HS-5 (cell line): ENCODE results near the gene TBCD.
"Not testable (repeated sequence)": the region's sequence is repeated elsewhere in the genome, so short reads cannot be mapped to it uniquely, and the experiment has no call there.

Source experiments
- DNase-seq: peaks from one replicate; pipeline ENCODE4 v3.0.0-alpha.2; 2012; ENCODE audit warnings: low read depth

The TBCD gene

DNA sequence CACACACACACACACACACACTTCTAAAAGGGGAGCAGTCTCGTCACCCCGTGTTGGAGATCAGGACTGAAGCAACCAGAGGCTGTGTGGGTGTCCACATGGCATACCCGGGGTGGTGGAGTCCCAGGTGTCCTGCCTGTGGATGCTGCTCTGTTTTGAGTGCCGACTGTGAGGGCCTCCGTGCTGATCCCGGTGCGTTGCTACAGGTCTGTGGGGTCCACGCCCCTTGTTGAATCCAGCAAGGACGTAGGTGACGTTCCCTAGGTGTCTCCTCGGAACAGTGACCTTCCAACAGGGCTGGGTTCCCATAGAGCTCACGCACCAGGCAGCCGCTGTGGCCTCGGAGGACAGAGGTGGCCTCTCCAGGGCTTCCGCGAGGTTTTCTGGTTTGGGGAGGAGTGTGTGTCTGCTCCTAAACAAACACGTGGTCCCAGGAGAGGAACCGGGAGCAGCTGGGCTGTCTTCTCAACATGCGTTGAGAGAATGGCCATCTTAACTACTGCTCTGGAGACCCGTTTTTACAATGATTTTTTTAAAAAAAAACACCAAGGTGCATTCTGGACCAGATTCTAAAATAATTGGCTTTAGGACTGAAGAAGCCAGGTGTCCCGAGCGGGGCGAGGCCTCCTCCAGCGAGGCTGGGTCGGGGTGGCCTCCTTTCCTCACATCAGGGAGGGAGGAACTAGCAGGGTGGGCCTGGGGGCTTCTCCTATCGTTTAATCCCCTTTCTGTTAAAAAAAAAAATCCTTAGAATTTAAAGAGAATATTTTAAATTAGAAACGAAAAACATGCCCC is 188.6 kb downstream of the TBCD start:
- DNase-seq = no peak

DNA sequence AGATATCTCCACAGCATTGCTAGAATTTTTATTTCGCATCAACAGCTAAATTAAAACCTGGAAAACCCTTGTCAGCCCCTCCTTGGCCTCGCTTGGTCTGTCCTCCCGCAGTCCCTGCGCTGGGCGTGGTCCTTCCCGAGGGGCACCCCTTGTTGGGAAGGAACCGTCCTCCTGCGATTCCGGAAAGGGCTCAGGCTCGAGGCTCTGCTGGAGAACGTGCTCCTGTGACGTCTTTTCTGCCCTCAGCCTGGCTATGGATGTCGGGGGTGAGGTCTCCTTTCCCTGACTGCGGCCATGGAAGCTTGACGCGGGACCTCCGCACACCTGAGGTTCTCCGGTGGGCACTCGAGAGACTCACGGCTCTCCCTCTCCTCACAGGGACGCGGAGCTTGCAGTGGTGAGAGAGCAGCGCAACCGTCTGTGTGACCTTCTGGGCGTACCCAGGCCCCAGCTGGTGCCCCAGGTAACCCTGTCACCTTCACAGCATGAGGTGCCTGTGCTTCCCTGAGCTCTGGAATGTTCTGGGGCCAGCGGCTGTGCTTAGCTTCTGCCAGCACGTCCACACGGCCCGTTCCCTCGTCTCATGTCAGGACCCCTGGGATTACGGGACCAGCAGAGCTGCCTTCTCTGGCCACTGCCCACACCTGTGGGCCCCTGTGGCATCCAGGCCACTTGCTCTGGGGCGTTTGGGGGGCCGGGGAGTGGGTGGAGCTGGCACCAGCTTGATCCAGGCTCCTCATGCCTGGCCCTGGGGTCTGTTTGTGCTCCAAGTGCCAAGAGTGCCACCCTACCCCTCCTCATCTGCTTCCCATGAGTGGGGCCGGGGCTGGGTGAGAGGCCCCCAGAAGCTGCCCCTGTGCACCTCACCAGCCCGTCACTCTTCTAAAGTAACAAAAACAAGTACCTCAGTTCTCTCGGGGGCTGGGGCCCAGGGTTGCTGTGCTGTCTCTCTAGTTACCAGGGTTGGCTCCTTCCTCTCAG is 189.4 kb downstream of the TBCD start:
- no peak for DNase-seq

DNA sequence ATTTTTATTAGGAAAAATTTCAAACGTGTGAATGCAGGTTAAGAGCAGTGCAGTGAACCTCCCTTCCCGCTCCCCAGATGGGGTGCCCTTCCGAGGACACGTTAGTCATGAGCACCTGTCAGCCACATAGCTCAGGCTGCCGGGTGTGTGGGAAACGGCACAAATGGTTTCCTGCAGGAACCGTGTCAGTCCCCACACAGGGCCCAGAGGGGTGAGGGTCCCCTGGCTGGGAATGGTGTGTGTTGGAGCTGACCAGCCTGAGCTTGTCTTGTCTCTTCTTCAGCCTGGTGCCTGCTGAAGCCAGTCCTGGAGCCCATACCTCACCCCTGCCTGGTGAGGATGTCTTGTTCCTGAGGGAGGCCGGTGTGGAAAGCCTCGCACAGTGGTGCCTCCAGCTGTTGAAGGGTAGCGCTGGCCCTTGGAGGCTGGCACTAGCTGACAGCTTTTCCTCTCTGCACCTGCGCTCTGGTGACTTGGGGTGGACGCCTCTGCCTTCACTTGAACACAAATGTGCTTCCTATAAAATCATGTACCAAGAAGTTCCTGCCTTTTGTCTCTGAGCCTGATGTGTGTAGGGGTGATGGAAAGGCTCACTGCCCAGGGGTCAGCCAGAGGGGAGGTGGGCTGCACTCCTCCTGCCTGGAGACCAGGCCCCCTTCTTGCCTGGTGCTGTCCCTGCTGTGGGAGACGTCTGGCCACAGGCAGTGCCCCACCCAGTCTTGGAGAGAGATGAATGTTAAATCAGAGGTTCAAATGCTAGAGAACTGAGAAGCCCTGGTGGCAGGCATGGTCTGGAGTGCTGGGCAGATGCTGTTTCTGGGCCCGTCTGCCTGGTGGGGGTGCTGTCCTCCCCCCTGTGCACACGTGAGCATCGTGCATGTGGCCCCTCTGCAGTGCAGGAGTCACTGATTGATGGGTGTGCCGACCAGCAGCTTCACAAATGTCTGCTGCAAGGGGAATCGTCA is 190.6 kb downstream of the TBCD start:
- DNase-seq = no peak

DNA sequence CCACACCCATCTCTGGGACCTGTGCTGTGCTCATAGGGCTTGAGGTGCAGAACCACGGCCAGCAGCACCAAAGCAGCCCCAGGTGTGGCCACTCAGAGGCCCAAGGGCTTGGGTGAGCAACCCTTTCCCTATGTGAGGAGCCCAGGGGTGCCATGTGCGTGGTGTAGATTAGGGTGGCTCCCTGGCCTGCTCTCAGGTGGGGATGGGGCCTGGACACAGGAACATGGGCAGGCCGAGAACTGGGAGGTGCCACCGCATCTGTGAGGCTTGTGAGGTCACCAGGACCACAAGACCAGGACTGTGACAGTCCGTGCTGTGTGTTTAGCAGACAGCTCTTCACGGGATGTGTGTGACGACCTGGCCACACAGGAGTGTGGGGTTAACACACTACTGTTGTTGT is 191.5 kb downstream of the TBCD start:
- no peak for DNase-seq

DNA sequence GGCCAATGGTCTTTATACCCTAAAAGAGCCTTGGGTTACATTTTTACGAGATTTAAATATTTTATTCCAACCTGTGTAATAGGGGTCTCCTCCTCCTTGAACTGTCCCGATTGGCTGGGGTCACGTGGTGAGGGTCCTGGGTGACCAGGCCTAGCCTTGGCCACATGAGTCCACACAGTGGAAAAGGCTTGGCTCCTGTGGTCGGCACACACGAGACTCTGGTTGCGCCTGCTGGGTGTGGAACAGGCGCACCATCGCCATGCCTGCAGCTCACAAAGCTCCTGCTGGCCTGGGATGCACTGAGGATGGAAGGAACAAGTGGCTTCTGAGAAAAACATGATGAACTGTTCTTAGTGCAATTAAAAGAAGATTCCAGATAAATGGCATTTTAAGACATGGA is 191.9 kb downstream of the TBCD start:
- DNase-seq = no peak

DNA sequence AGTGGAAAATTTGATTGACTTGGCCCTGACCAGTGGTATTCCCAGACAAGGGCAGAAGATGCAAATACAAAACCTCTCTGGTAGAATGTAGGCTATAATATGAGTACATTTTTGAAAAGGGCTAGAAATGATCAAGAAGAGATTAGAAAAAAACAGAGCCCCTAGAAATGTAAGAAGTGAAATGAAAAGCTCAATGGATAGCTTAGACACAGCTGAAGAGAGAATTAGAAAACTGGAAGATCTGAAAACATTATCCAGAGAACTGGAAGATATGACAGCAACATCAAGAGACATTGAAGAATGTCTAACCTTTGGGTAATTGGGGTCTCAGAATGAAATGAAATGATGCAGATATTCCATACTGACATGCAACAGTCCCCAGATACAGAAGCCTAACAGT is 193.1 kb downstream of the TBCD start:
- DNase-seq = no peak

DNA sequence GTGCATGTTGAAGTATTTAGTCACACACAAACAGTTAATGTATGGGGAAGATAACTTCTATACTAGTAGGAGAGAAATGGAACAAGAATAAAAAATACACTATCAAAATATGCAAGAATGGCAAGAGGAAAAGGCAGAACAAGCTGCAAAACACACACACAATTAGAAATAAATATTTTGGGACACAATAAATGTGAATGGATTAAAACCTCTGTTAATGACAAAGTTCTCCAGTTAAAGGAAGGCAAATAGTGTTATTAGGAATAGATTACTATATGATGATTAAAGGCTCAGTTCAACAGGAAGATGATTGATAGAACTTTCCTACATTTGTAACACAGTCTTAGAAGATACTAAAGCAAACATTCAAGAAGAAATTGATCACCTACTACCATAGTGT is 194.2 kb downstream of the TBCD start:
- DNase-seq = no peak

DNA sequence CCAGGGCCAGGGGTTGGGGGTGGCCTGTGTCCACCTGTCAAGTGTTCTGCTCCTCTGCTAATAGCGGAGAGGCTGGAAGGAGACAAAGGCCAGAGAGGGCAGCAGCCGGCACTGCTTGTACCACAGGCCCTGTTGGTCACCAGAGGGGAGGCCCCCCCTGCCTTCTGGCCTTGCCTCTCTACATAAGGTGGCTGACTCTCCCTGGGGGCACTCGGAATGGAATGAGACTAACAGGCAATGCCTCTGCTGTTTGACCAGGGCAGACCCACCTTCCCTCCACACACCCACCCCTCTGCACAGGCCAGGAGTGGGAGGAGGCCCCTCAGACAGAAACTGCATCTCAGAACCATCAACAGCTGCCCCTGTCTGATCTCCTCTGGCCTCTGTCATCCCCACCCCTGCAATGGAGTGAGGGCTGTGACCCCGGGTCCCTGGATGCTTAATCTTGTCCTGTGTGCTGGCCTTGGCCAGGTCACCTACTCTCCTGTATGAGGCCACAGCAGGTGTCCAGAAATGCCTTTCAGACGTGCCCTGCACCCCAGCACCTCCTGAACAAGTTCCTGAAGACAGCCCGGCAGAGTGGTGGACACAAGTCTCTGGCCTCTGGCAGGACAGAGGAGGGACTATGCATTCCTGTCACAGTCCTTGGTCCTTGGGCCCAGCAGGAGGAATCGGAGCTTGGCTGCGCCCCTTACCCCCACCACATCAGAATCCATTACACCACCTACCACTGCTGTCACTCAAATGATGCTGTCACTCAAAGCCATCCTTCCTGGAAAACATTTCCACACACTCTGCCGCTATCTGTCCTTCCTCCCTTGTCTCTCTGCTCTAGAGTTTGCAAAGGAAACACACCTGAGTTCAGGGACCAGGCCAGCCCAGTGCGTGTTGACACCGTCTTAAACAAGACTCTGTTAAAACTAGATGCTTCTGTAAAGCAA is 195.5 kb downstream of the TBCD start:
- DNase-seq = no peak

DNA sequence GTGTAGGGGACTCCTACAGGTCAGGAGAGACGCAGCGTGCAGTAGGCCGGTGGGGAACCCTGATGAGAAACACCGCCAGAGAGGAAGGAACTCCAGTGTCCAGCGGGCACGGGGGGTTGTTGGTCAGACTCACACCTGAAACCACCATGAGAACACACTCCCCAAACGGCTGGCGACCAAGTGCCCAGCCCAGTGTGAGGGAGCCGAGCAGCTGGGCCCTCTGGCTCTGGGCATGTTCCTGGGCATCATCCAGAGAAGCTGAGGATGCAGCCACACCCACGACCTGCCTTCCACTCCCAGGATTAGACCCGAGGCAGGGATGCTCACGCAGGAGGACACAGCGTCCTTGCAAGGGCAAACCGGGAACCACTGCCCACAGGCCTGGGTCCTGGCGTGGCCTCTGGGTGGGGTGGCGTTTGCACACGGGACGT is 196.2 kb downstream of the TBCD start:
- DNase-seq = no peak

DNA sequence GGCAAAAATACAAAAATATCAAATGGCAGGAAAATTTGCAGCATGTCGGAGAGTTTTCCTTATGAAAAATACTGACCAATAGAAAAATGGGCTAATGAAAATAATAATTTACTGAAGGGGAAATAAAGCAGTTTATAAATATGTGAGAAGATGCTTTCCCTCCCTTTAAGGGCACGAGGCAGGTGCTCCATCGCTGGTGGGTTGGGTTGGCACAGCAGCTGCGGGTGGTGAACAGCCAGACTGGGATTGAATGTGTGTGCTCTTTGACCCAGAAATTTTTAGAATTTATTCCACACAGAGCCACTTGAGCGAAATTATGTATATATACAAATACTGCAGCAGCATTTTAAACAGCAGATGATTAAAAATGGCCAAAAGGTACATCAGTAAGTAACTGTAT is 197.1 kb downstream of the TBCD start:
- no peak for DNase-seq

DNA sequence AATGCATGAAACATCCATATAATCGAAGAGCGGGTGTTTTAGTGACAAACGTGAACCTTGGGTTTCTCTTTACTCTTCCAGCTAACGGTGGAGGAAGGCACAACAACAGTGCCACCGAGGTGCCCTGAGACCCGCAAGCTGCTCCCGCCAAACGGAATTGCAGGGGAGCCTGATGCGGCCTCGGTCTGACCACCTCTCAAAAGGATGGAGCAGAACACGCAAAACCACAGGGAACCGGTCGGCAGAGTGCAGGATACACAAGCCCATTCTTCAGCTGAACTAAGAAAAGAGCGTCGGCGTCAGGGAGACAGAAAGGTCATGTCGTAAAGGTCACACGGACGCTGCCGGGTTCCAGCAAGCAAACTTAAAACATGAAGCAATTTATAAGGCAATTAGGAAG is 197.5 kb downstream of the TBCD start:
- DNase-seq = no peak

DNA sequence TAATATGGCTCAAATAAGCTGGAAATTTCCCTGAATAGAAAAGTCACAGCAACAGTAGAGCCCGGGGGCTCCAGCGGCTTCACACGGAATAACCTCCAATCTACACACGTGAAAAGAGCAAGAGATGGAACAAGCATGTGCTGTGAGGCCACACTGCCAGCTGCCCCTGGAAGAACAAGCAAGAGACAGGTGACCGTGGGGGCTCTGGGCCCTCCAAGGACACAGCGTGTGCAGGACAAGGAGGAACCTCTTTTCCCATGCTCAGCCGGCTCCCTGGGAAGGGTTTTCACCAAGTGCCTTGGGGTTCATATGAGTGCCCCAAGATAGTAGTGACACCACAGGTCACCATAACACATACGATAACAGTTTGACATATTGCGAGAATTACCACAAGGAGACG is 198.1 kb downstream of the TBCD start:
- no peak for DNase-seq

DNA sequence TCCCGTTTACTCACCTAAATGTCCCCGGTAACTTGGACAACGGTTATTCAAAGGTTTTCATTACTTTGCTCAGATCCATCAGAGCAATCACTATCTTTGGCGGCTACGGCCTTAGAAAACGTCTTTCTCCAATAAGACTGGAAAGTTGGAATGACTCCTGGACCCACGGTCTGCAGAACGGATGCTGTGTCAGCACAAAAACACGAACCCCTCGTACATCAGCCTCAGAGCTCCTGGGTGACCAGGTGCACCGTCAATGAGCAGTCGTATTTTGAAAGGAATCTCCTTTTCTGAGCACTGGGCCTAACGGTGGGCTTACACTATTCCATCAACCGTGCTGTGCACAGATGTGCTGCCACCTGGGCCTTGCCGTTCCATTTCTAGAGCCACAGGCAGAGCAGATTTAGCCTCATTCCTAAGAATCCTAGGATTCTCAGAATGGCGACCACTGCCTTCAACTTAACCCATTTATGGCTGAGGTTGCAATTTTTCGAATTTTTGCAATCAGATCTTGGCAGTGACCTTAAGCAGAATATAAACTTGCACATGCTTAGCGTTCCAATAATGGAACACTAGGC is 198.7 kb downstream of the TBCD start:
- DNase-seq = no peak

DNA sequence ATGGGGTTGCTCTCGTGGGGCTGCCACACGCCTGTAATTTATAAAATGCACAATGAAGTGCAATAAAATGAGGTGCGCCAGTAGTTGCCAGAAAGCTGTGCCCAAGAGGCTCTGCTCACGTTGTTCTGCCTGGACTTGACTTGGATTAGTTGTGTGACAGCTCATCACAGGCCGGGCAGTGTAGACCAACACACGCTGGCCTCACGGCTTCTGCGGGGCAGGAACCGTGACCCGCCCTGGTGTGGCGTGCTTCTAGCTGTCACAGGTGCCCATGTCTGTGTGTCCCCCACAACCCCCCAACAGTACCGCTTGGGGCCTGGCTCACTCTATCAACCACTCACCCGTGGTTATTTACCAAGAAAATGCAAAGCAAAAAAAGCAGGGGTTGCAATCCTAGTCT is 200.2 kb downstream of the TBCD start:
- no peak for DNase-seq

DNA sequence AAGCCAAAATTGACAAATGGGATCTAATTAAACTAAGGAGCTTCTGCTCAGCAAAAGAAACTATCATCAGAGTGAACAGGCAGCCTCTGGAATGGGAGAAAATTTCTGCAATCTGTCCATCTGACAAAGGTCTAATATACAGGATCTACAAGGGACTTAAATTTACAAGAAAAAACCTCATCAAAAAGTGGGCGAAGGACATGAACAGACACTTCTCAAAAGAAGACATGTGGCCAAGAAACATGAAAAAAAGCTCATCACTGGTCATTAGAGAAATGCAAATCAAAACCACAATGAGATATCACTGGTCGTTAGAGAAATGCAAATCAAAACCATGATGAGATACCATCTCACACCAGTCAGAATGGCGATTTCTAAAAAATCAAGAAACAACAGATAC is 203.2 kb downstream of the TBCD start:
- DNase-seq = not testable (repeated sequence)

DNA sequence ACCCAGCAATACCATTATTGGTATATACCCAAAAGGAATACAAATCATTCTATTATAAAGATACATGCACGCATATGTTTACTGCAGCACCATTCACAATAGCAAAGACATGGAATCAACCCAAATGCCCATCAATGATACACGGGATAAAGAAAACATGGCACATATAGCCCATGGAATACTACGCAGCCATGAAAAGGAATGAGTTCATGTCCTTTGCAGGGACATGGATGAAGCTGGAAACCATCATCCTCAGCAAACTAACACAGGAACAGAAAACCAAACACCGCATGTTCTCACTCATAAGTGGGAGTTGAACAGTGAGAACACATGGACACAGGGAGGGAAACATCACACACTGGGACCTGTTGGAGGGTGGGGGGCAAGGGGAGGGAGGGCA is 203.8 kb downstream of the TBCD start:
- not testable (repeated sequence) for DNase-seq

DNA sequence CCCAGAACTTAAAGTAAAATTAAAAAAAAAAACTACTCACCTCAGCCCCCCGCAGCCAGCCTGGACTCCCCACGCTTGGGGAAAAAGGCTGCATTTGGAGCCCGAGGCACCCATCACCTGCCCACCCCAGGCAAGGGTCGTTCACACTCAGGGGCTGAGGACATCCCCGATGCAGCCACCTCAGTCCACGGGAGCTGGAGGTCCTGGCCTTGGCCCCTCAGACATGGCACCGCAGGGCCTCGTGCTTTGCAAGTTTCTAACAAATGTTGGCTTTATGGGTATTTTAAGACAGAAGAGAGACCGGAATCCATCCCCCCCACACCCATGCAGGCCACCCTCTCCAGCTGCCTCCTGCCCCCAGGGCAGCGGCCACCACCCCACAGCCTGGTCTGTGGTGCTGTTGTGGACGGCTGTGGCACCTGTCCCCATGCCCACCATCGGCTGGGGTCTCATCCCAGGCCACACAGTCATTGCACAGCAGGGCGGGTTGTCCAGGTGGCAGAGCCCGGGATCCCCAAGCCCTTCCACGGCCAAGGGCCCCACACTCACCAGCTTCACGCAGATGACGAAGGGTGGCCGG is 204.4 kb downstream of the TBCD start:
- DNase-seq = no peak

DNA sequence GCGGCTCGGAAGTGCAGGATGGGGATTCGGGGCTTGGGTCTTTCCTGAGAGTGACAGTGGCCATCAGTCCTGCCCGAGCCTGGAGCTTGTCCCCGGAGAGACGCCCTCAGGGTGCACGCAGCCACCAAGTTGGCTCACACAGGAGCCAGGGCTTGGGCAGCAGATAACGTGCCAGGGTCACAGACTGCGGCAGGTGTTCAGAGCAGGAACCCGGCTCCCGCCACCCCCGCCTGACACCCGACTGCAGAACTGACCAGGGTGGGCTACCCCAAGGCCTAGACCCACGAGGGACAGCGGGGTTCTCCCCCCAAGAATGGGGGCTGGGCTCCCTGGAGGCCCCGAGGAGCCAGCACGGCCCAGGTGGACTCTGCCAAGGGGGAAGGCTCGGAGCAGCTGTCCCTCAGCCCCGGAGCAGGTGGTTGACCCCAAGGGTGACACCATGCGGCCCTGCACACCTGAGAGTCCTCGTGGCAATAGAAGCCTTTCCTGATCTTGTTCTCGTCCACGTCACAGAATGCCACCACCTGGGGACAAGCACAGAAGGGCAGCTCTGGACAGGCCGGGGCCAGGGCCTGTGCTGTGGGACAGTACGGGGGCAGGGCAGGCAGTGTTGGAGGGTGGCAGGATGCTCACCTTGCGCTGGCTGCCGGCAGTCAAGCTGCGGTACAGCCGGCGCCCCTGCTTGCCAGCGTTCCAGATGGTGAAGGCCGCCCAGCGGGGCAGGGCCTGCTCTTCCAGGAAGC is 205.0 kb downstream of the TBCD start:
- DNase-seq = no peak

DNA sequence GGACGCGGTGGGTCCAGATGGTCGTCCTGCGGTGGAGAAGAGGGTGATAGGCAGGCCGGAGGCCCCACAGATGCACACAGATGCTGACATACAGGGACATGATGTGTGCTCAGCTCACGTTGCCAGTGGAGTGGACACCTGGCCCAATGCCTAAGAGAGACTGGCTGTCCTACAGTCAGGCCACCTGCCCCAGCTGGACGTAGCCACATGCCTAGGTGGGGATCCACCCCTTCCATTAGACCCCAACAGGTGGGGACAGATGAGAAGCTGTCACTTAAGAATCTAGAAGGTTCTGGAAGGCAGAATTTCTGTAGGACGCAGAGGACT is 205.6 kb downstream of the TBCD start:
- no peak for DNase-seq
